Measurements from ENCODE around the gene SNX25.

DNA sequence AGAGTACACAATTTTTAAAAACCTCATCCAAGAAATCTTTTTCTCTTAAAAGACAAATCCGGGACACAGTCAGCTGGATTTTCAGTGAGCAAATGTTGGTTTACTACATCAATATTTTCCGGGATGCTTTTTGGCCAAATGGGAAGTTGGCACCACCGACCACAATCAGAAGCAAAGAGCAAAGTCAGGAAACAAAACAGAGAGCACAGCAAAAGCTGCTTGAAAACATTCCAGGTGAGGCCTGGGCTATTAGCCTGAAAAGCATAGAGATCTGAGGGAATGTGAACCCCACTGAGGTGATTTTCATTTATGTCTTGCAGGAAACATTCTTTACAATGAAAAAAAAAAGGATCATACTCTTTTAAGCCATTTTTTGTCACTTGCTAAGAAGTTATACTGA is 152.5 kb downstream of the SNX25 start:
- TF ChIP-seq CTCF (IDR thresholded peaks at IDR 0.05) (no peak), POLR2A (IDR thresholded peaks at IDR 0.05; ENCODE audit: low read depth) (no peak), POLR2AphosphoS5 (IDR thresholded peaks at IDR 0.05) (no peak)

All from esophagus muscularis mucosa (tissue), 3 donors.